Erythroblast (primary cell): ENCODE results near the gene GNAS-AS1.

Source experiments
- GATA1 ChIP-seq: IDR thresholded peaks from 2 replicates; pipeline ENCODE4 v1.6.1; 2011; ENCODE audit warnings: low read depth, mild to moderate bottlenecking, control low read depth, low read length, moderate library complexity
- POLR2A ChIP-seq: IDR thresholded peaks from 2 replicates; pipeline ENCODE4 v1.6.1; 2011; ENCODE audit warnings: mild to moderate bottlenecking, low read length

DNA sequence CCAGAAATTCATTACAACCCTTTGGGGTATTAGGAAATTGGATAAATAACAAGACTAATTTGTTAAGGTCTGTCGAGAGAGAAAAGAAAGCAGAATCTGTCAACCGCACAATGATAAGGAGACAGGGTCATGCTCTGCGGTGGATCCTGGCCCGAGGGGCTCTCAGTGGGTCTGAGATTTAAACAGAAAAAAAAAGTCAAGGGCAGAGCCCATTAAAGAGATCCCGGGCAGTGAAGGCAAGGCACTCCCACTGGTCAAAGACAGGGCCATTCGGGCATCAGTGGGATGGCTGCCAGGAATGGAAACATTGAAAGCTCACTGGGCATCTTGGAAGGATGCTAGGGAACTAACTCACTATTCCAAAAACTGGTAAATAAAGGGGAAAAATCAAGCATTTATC lies 77.9 kb downstream of the GNAS-AS1 start:
- TF ChIP-seq POLR2A (no peak), GATA1 (no peak)
